ENCODE data around the gene AUTS2.

AUTS2 gene

GRCh38 chr7:69968969-69969556, 370.8 kb downstream of the AUTS2 start:
- no peak for DNase-seq (ENCODE audit: low read depth in 2 of 2)

GRCh38 chr7:69981646-69982045, 383.4 kb downstream of the AUTS2 start:
- DNase-seq (ENCODE audit: low read depth in 2 of 2) = no peak

DNA sequence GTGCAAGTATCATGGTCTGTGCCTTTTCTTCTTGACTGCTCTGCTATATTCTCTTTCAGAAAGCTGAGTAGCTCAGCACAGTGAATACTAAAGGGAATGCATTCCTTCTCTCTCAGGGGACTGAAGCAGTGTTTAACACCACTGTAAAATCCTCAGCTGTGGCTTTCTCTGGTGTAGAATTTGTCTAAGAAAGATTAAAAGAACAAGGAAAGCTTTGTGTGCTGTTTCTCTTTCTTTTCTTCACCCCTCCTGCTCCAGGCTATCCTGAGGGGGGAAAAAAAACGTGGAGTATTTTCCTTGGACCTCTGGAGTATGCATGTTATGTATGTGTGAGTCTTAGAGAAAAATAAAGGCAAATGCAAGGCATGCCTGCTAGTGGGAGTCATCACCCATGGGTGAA, 383.9 kb downstream of the AUTS2 start:
- no peak for DNase-seq (ENCODE audit: low read depth in 2 of 2)

- DNase-seq (ENCODE audit: low read depth in 2 of 2) = no peak
Observed at GRCh38 chr7:69989551-69989950, 391.3 kb downstream of the AUTS2 start.

DNA sequence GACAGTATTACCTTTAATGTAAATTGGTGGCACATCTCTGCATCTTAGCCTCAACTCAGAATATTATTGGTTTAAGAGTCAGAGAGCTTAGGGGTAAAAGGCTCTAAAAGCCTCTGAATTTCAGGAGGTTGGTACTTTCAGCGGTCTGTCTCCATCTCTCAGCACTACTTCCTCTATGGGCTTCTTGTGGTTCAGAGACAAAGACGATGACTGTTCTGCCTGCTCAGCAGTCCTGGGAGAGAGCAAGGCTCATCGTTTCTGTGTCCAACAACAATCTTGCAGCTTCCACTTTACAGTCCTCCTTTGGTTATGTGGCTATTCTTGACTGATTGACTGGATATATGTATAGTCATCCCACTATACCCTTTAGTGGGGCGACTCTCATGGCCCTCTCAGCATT, 394.7 kb downstream of the AUTS2 start:
- no peak for DNase-seq (ENCODE audit: low read depth in 2 of 2)

GRCh38 chr7:69994218-69994617, 395.9 kb downstream of the AUTS2 start:
- no peak for DNase-seq (ENCODE audit: low read depth in 2 of 2)

DNA sequence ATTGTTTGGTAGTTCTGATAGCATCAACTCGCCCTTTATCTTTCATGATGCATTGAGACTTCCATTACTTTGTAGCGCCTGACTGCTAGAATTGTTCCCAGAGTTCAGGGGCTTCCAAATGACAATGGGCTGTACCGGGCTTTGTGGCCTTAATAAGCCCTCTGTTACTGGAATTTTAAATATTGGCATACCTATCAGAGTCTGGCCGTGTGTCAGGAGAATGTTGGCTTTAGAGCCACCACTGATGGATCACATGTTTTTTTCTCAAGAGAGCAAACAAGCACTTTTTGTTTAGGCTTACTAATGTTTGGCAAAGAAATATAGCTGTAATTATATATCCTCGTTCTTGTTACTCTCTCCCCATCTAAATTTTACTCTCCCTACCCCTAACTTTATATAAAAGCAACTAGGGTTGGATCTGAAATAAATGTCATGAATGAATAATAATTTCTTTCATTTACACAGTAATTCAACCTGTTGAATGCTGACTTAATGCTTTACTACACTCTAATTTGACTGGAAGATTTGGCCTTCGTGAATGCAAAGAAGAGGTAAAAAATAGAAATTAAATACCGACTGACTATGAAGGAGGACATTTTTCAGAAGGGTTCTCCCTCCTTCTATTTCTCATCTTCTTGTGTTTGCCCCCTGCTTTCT, 396.7 kb downstream of the AUTS2 start:
- no peak for DNase-seq (ENCODE audit: low read depth in 2 of 2)

DNA sequence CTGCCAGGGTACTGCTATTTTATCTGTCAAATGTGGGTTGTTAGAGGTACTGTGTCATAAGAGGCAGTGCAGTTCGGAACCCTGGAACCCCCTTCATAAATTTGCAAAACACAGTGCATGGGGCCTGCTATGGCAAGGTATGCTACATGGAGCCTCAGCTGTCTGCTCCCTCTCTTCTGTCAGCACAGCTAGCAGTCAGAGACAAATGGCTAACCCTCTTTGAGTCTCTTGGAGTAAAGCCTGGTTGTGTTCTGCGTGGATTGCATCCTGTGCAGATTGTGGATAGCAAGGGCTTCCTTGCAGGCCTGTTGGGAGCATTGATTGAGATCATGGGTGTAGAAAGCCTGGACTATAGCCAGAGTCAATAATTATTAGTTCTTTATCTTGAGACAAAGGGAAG, 397.8 kb downstream of the AUTS2 start:
- DNase-seq (ENCODE audit: low read depth in 2 of 2) = no peak

DNA sequence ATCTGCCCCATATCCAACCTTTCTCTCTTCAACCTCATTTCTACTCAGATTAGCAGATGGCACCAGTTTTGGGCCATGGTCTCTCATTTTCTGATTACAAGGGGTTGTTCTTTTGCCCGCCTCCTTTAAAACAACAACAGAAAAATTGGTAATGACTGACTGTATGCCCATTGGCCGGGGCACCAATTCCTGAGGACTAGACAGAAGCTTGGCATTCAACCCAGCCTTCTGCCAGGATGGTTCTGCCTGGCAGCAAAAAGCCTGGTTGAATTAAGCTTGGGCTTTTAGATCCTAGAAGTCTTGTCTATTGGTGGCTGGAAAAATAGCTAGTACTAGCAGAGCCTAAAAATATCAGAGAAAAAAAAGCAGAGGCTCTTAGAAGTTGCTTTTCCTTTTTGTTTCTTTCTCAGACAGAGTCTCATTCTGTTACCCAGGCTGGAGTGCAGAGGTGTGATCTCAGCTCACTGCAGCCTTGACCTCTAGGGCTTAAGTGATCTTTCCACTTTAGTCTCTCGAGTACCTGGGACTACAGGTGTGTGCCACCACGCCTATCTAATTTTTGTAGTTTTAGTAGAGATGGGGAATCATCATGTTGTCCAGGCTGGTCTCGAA, 402.6 kb downstream of the AUTS2 start:
- DNase-seq (ENCODE audit: low read depth in 2 of 2) = no peak

- no peak for DNase-seq (ENCODE audit: low read depth in 2 of 2)
Observed at GRCh38 chr7:70005480-70005879, 407.2 kb downstream of the AUTS2 start.

DNA sequence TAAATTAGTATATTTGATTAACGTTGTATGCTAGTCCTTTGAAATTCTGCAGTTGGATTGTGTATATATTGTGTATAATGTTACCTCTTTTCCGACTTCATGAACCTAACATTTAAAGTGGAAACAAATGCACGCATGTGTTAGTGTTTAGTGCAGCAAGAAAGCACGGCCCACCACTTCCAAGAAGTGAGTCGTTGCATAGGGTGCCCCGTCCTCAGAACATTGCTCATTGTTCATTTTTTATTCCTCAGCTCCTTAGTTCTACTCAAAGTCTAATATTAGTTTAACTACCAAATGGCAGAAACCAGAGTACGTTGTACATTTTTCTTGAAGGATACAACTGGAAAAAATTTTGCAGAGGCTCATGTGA, 407.6 kb downstream of the AUTS2 start:
- no peak for DNase-seq (ENCODE audit: low read depth in 2 of 2)

GRCh38 chr7:70006261-70006920, 408.1 kb downstream of the AUTS2 start:
- no peak for DNase-seq (ENCODE audit: low read depth in 2 of 2)

DNA sequence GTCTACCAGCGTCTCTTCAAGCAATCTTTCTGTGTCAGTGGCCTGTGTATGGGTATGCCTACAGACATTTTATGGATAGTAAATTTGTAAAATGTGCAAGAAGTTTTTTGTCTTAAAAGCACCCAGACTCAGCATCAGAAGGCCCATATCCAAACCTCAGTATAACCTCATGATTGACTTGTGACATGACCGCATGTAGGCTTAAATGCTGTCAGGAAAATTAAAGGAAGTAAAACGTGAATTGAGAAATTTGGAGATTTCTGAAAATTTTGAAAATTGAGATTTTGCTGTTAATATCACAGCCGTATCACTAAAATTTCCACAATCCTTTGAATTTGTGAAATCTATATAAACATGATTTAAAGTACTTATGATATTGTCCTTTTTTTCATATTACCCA, 410.2 kb downstream of the AUTS2 start:
- DNase-seq (ENCODE audit: low read depth in 2 of 2) = no peak

DNA sequence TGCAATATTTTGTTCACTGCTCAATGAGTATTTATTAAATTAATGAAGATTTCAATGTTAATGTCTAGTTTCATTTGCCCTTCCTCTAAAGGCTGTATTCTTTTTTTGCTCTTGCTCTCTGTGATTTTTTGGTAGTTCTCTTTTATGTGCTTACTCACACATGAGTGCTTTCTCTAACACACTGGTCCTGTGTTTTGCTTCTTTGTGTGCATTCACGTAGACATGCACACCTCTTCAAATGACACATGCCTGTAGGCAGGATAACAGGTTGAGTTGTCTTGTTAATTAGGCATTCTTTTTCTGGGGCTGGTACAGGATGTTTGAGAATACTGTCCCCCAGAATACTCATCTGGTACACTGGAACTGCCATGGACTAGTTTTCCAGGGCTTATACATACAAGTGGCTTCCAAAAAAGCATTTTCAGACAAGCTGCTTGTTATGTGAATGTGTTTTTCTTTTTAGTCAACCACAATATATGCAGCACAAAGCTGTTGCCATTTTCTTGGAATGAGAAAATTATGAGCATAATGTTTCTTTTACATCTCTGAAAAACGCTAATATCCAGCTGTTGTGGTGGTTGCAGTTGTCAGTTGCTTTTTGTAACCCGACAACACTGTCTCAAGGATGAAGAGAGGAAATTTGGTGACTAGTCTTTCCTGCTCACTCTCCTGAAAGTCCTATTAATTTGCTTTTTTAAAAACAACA, 416.4 kb downstream of the AUTS2 start:
- no peak for DNase-seq (ENCODE audit: low read depth in 2 of 2)

DNA sequence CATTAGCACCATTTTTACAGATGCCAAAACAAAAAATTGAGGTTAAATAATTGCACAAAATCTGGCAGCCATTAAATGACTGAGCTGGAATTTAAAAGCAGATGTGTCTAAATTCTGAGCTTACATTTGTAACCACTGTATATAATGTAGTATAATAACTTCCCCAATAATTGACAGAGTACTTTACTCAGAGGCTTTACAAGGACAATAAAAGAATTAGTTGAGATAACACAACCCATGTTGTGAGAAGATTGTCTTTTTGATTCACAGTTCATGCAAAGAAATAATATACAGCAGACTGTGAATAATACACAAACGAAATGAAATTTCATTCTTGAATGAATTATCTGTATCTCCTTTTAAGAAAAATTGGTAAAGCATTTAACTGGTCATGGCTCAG, 417.1 kb downstream of the AUTS2 start:
- DNase-seq (ENCODE audit: low read depth in 2 of 2) = no peak

DNA sequence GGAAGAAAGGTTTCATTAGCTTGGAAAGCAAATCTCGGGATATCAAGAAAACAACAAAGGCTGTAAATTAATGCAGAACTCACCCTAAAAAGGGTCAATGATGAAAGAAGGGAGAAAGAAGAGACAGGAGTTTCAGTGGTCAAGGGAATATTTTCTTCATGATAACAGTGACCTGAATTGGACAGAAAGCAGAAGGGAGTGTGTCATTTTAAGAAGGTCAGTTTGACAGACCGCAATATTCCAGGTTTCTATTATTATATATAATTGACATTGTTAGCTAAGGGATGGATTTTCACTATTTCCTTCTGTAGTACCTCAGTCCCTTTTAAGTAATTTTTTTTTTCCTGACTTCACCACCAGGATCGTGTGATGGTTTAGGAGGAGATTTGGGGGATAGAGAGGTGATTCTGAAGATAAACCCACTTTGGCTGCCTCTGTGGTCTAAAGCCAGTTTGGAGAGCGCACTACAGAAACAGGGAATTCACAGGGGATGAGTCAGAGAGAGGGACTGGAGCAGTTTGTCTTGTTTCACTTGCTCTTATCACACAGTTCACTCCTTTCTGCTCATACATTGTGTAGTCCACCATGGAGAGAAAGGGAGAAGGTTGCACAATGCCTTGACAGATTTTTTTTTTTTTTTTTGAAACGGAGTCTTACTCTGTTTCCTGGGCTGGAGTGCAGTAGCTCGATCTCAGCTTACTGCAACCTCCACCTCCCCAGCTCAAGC, 417.9 kb downstream of the AUTS2 start:
- DNase-seq (ENCODE audit: low read depth in 2 of 2) = no peak

GRCh38 chr7:70017357-70017756, 419.1 kb downstream of the AUTS2 start:
- DNase-seq (ENCODE audit: low read depth in 2 of 2) = no peak

- DNase-seq (ENCODE audit: low read depth in 2 of 2) = no peak
Observed at GRCh38 chr7:70018700-70019099, 420.4 kb downstream of the AUTS2 start.

DNA sequence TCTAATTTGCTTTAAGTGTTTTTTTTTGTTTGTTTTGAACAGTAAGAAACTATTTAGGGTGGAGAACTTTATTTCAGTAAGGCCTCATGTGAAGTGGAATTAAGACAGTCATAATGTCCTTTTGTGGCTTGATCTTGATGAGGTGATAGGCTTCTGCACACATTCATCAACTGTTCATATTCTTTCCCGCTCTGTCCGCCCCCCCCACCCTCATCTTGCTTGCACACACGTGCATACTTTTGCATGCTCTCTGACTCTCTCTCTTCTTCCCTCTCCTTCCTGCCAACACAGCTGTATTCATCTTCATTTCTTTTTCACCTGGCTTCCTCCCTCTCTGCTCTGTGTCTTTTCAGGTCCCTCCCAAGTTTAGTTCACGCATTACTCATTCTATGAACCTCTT, 429.6 kb downstream of the AUTS2 start:
- no peak for DNase-seq (ENCODE audit: low read depth in 2 of 2)

DNA sequence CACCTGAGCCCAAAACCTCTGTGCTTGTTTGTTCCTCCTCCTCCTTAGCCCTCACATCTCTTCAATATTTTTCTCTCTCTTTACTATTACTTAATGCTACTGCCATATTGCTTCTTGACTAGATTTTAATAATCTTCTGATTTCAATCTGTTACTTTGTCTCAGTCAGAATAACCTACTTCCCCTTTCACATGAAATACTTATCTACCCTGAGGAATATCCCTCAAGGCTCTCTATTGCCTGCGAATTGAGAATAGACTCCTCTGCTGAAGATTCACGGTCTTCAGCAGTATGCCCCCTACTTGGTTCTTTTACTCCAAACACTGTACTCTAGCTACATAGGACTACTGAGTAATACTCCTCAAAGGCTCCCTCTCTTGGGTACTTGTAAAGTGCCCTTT, 430.3 kb downstream of the AUTS2 start:
- DNase-seq (ENCODE audit: low read depth in 2 of 2) = no peak

DNA sequence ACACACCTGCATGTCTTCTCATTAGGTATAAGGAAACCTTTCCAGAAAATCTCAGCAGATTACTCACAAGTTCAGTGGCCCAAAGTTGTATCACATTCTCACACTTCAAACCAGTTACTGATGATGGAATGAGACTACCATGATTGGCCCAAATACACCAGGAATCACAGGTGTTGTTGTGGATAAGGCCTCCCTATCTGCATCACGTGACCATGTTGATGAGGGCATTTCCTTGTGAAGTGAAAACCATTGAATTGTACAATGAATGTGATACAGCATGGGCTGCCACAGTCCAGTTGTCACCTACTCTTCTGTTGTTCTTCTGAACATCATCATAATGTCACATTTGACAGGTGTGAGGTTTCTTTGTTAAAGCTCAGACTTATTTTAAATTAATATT, 431.7 kb downstream of the AUTS2 start:
- no peak for DNase-seq (ENCODE audit: low read depth in 2 of 2)

- DNase-seq (ENCODE audit: low read depth in 2 of 2) = no peak
Observed at GRCh38 chr7:70030745-70031144, 432.5 kb downstream of the AUTS2 start.

Data from stimulated activated CD8-positive, alpha-beta memory T cell treated with anti-CD3 and anti-CD28 coated beads, Interleukin-15, amount 100 ng/mL, for 4 hours (primary cell).